ENCODE data around the gene SMC3. TPM values are rescaled to one million over a fixed set of nuclear protein-coding genes. Genes with fewer than 3 reads are reported as not detected.

Gene SMC3
- total RNA-seq, 2 experiments from 2014 or later, result 76.8 to 83.5 TPM

- DNase-seq (no peak), ATAC-seq (no peak)
- Mint-ChIP-seq H3K9me3 (ENCODE audit: low read depth) (no peaks in the 10 kb centered on the region), H3K27me3 (peaks cover 17% of the 10 kb centered on the region), H3K4me3 (no peak overlapping the region), H3K4me1 (peaks cover 6% of the 10 kb centered on the region), H3K27ac (no peak overlapping the region), H3K36me3 (ENCODE audit: low read depth) (no peaks in the 10 kb centered on the region)
- CTCF ChIA-PET, result interaction anchor here (0.6 to 1.0 kb wide), 6 partner anchors 37 to 340 kb away, joined by 3 to 5 read pairs (median 3); partner anchors contain the start of gene SMNDC1
- intact Hi-C loops (cut with DNase I, micrococcal nuclease), result no loop called here
- POLR2A ChIA-PET, result interaction anchor here (0.6 kb wide), 1 partner anchor 160 kb away, joined by 3 read pairs; no protein-coding TSS in a partner anchor
These were observed 5.1 kb upstream of the SMC3 start for GRCh38 chr10:110562348-110562747.

GRCh38 chr10:110563132-110563531 is 4.4 kb upstream of the SMC3 start:
- Mint-ChIP-seq H3K9me3 (ENCODE audit: low read depth) (no peaks in the 10 kb centered on the region), H3K4me3 (no peak overlapping the region), H3K27ac (no peak overlapping the region), H3K4me1 (peaks cover 5% of the 10 kb centered on the region), H3K36me3 (ENCODE audit: low read depth) (no peaks in the 10 kb centered on the region), H3K27me3 (peaks cover 17% of the 10 kb centered on the region)
- intact Hi-C loops (cut with DNase I, micrococcal nuclease), result no loop called here
- ChIA-PET POLR2A (interaction anchor here (0.6 kb wide), 1 partner anchor 12 kb away, joined by 4 read pairs; no protein-coding TSS in a partner anchor), CTCF (interaction anchor here (0.7 to 1.3 kb wide), 5 partner anchors 11 to 256 kb away, joined by 3 to 4 read pairs (median 3); no protein-coding TSS in a partner anchor)
- ATAC-seq (no peak), DNase-seq (peak; percentile 27)

- intact Hi-C loops (cut with DNase I, micrococcal nuclease), result loop anchor here (1.0 to 5.0 kb wide), 14 partner anchors 62 to 644 kb away; partner anchors contain the start of genes ADD3 (in 1 of the 2), BBIP1 (in 1 of the 2), DUSP5 (in 1 of the 2) and SHOC2 (in 1 of the 2)
- Mint-ChIP-seq H3K4me3 (peak overlapping the region; percentile 93), H3K9me3 (ENCODE audit: low read depth) (no peaks in the 10 kb centered on the region), H3K27ac (peak overlapping the region; percentile 99), H3K27me3 (peaks cover 13% of the 10 kb centered on the region), H3K36me3 (ENCODE audit: low read depth) (peaks cover 13% of the 10 kb centered on the region), H3K4me1 (peaks cover 29% of the 10 kb centered on the region)
- ChIA-PET CTCF (interaction anchor here (0.6 to 1.5 kb wide), 9 partner anchors 11 to 259 kb away, joined by 3 to 5 read pairs (median 3); no protein-coding TSS in a partner anchor), POLR2A (no interaction called here)
- ATAC-seq, result no peak
- DNase-seq, result peak; percentile 15
These were observed 859 bp upstream of the SMC3 start for GRCh38 chr10:110566472-110567200.

GRCh38 chr10:110568055-110568735 is 700 bp downstream of the SMC3 start:
- ATAC-seq, result peak; percentile 23
- peaks cover 21% of the 10 kb centered on the region for H3K36me3 Mint-ChIP-seq (ENCODE audit: low read depth)
- peaks cover 12% of the 10 kb centered on the region for H3K27me3 Mint-ChIP-seq
- intact Hi-C loops (cut with DNase I, micrococcal nuclease), result loop anchor here (5.0 kb wide), 5 partner anchors 299 to 646 kb away; partner anchors contain the start of genes ADD3 (in 1 of the 2) and XPNPEP1 (in 1 of the 2)
- H3K4me1 Mint-ChIP-seq, result peaks cover 39% of the 10 kb centered on the region
- H3K27ac Mint-ChIP-seq, result peak overlapping the region; percentile 99
- peak overlapping the region; percentile 93 for H3K4me3 Mint-ChIP-seq
- no peaks in the 10 kb centered on the region for H3K9me3 Mint-ChIP-seq (ENCODE audit: low read depth)
- CTCF ChIA-PET, result interaction anchor here (1.0 to 1.3 kb wide), 2 partner anchors 9 to 12 kb away, joined by 3 to 5 read pairs; no protein-coding TSS in a partner anchor
- POLR2A ChIA-PET, result interaction anchor here (1.4 kb wide), 1 partner anchor 263 kb away, joined by 4 read pairs; the partner anchor contains the start of gene SMNDC1
- peak; percentile 79 for DNase-seq

- H3K27me3 Mint-ChIP-seq, result peaks cover 6% of the 10 kb centered on the region
- CTCF ChIA-PET, result interaction anchor here (0.5 to 1.8 kb wide), 8 partner anchors 10 to 258 kb away, joined by 3 to 6 read pairs (median 3); no protein-coding TSS in a partner anchor
- H3K4me1 Mint-ChIP-seq, result peaks cover 41% of the 10 kb centered on the region
- ATAC-seq (no peak), DNase-seq (peak; percentile 19)
- peaks cover 22% of the 10 kb centered on the region for H3K36me3 Mint-ChIP-seq (ENCODE audit: low read depth)
- H3K4me3 Mint-ChIP-seq, result peak overlapping the region; percentile 93
- no peak overlapping the region for H3K27ac Mint-ChIP-seq
- POLR2A ChIA-PET, result no interaction called here
- intact Hi-C loops (cut with DNase I, micrococcal nuclease), result loop anchor here (5.0 kb wide), 5 partner anchors 298 to 647 kb away; partner anchors contain the start of genes ADD3 (in 1 of the 2) and XPNPEP1 (in 1 of the 2)
- H3K9me3 Mint-ChIP-seq (ENCODE audit: low read depth), result no peaks in the 10 kb centered on the region
These were observed 1.6 kb downstream of the SMC3 start for GRCh38 chr10:110569122-110569521.

GRCh38 chr10:110569736-110570135 is 2.2 kb downstream of the SMC3 start:
- intact Hi-C loops (cut with DNase I, micrococcal nuclease), result loop anchor here (5.0 kb wide), 5 partner anchors 298 to 647 kb away; partner anchors contain the start of genes ADD3 (in 1 of the 2) and XPNPEP1 (in 1 of the 2)
- H3K36me3 Mint-ChIP-seq (ENCODE audit: low read depth), result peaks cover 29% of the 10 kb centered on the region
- ChIA-PET POLR2A (interaction anchor here (0.6 to 0.7 kb wide), 4 partner anchors 15 to 348 kb away, joined by 3 to 6 read pairs (median 4); no protein-coding TSS in a partner anchor), CTCF (interaction anchor here (0.6 to 1.8 kb wide), 9 partner anchors 10 to 590 kb away, joined by 3 to 6 read pairs (median 4); no protein-coding TSS in a partner anchor)
- no peaks in the 10 kb centered on the region for H3K9me3 Mint-ChIP-seq (ENCODE audit: low read depth)
- peaks cover 45% of the 10 kb centered on the region for H3K4me1 Mint-ChIP-seq
- no peak for ATAC-seq
- no peak for DNase-seq
- H3K4me3 Mint-ChIP-seq, result peak overlapping the region; percentile 93
- peaks cover 1% of the 10 kb centered on the region for H3K27me3 Mint-ChIP-seq
- H3K27ac Mint-ChIP-seq, result peak overlapping the region; percentile 55

- Mint-ChIP-seq H3K9me3 (ENCODE audit: low read depth) (no peaks in the 10 kb centered on the region), H3K4me1 (peaks cover 57% of the 10 kb centered on the region), H3K4me3 (no peak overlapping the region), H3K27ac (no peak overlapping the region), H3K27me3 (no peaks in the 10 kb centered on the region), H3K36me3 (ENCODE audit: low read depth) (peaks cover 39% of the 10 kb centered on the region)
- ATAC-seq (no peak), DNase-seq (no peak)
- ChIA-PET CTCF (interaction anchor here (0.6 to 1.5 kb wide), 10 partner anchors 11 to 266 kb away, joined by 3 to 5 read pairs (median 3); partner anchors contain the start of gene SMNDC1), POLR2A (interaction anchor here (0.5 to 0.6 kb wide), 2 partner anchors 40 to 63 kb away, joined by 3 to 8 read pairs; no protein-coding TSS in a partner anchor)
- intact Hi-C loops (cut with DNase I, micrococcal nuclease), result no loop called here
These were observed 3.7 kb downstream of the SMC3 start for GRCh38 chr10:110571093-110571743.

GRCh38 chr10:110572862-110573261 is 5.4 kb downstream of the SMC3 start:
- ChIA-PET POLR2A (no interaction called here), CTCF (interaction anchor here (0.7 to 1.3 kb wide), 4 partner anchors 26 to 266 kb away, joined by 3 read pairs; no protein-coding TSS in a partner anchor)
- no peak for ATAC-seq
- peaks cover 61% of the 10 kb centered on the region for H3K4me1 Mint-ChIP-seq
- no peaks in the 10 kb centered on the region for H3K27me3 Mint-ChIP-seq
- no peak for DNase-seq
- intact Hi-C loops (cut with DNase I, micrococcal nuclease), result no loop called here
- no peak overlapping the region for H3K27ac Mint-ChIP-seq
- H3K9me3 Mint-ChIP-seq (ENCODE audit: low read depth), result no peaks in the 10 kb centered on the region
- H3K36me3 Mint-ChIP-seq (ENCODE audit: low read depth), result peaks cover 45% of the 10 kb centered on the region
- no peak overlapping the region for H3K4me3 Mint-ChIP-seq

- no peaks in the 10 kb centered on the region for H3K27me3 Mint-ChIP-seq
- no peak for DNase-seq
- H3K36me3 Mint-ChIP-seq (ENCODE audit: low read depth), result peaks cover 55% of the 10 kb centered on the region
- ChIA-PET POLR2A (no interaction called here), CTCF (interaction anchor here (0.6 to 0.9 kb wide), 2 partner anchors 11 to 76 kb away, joined by 3 to 4 read pairs; no protein-coding TSS in a partner anchor)
- intact Hi-C loops (cut with DNase I, micrococcal nuclease), result no loop called here
- no peak for ATAC-seq
- H3K4me1 Mint-ChIP-seq, result peaks cover 55% of the 10 kb centered on the region
- no peak overlapping the region for H3K4me3 Mint-ChIP-seq
- H3K9me3 Mint-ChIP-seq (ENCODE audit: low read depth), result no peaks in the 10 kb centered on the region
- no peak overlapping the region for H3K27ac Mint-ChIP-seq
These were observed 6.9 kb downstream of the SMC3 start for GRCh38 chr10:110574420-110574819.

GRCh38 chr10:110576220-110576619 is 8.7 kb downstream of the SMC3 start:
- no peak for DNase-seq
- intact Hi-C loops (cut with DNase I, micrococcal nuclease), result no loop called here
- Mint-ChIP-seq H3K9me3 (ENCODE audit: low read depth) (no peaks in the 10 kb centered on the region), H3K36me3 (ENCODE audit: low read depth) (peaks cover 55% of the 10 kb centered on the region), H3K27ac (peak overlapping the region; percentile 68), H3K4me3 (no peak overlapping the region), H3K27me3 (no peaks in the 10 kb centered on the region), H3K4me1 (peaks cover 39% of the 10 kb centered on the region)
- ChIA-PET POLR2A (no interaction called here), CTCF (interaction anchor here (0.6 kb wide), 1 partner anchor 25 kb away, joined by 3 read pairs; no protein-coding TSS in a partner anchor)
- ATAC-seq, result peak; percentile 23

All from activated CD4-positive, alpha-beta T cell treated with anti-CD3 and anti-CD28 coated beads for 36 hours (primary cell).